Activated naive CD4-positive, alpha-beta T cell treated with Interleukin-2 at 50 U/mL for 16 hours (primary cell): ENCODE results near the gene RCSD1.

ENCODE experiments used
- DNase-seq: peaks from one replicate; pipeline ENCODE4 v3.0.0-alpha.2; 2020

RCSD1 gene

GRCh38 chr1:167750641-167751040, 120.6 kb downstream of the RCSD1 start:
- DNase-seq, result no peak

DNA sequence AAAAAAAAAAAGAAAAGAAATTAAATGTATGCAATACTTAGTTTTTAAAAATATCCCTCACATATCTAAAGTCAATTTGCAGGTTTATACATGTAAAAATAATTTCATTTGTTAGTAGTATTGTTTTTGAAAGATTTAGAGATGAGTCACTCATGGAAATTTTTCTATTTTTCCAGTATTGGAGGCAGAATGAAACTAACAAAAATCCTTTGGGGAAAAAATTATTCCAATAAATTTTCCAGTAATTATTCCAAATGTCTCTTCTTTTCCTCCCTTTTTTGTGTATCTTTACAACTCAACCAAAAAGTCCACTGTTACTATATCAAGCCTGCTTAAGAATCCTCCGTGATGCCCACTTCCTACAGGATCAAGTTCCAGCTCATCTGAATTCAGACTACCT, 121.6 kb downstream of the RCSD1 start:
- no peak for DNase-seq

- no peak for DNase-seq
These were observed 122.4 kb downstream of the RCSD1 start for GRCh38 chr1:167752219-167752985.

DNA sequence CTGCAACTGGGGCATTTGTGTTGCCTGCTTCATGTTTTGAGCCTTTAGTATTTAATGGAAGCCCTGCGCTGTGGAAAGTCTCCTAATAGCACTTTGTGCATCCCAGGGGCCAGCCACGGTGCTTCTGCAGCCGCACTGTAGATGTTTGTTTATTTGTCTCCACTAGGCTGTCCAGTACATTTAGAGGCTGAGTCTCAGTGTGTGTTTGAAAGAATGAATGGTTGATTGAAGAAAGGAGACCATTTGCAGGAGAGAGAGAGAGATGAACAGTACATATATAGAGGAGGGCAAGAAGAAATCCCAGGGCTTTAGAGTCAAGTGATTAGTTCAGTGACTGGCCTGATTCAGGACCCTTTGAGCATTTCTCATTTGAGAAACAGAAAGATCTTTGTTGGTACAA, 125.6 kb downstream of the RCSD1 start:
- DNase-seq, result no peak
